T-helper 2 cell treated with Interferon-gamma antibody and Interleukin-4, amounts not matched to agents 5 μg/mL and 100 μg/mL, for 36 hours (primary cell): ENCODE data around the gene FAM170B.

Source experiments
- DNase-seq: peaks from one replicate; pipeline ENCODE4 v3.0.0; 2021; ENCODE audit warnings: low spot score
- H3K27ac Mint-ChIP-seq: one replicate; pipeline ENCODE4 v1.8.0; 2021; ENCODE audit warnings: mild to moderate bottlenecking, mixed read lengths
- H3K27me3 Mint-ChIP-seq: one replicate; pipeline ENCODE4 v1.8.0; 2021; ENCODE audit warnings: low read depth, mixed read lengths
- H3K36me3 Mint-ChIP-seq: one replicate; pipeline ENCODE4 v1.8.0; 2021; ENCODE audit warnings: low read depth, mixed read lengths
- H3K4me1 Mint-ChIP-seq: one replicate; pipeline ENCODE4 v1.8.0; 2021; ENCODE audit warnings: low read depth, mixed read lengths
- H3K4me3 Mint-ChIP-seq: one replicate; pipeline ENCODE4 v1.8.0; 2022; ENCODE audit warnings: mild to moderate bottlenecking, moderate library complexity, mixed read lengths
- H3K9me3 Mint-ChIP-seq: one replicate; pipeline ENCODE4 v1.8.0; 2021; ENCODE audit warnings: mixed read lengths

FAM170B gene

DNA sequence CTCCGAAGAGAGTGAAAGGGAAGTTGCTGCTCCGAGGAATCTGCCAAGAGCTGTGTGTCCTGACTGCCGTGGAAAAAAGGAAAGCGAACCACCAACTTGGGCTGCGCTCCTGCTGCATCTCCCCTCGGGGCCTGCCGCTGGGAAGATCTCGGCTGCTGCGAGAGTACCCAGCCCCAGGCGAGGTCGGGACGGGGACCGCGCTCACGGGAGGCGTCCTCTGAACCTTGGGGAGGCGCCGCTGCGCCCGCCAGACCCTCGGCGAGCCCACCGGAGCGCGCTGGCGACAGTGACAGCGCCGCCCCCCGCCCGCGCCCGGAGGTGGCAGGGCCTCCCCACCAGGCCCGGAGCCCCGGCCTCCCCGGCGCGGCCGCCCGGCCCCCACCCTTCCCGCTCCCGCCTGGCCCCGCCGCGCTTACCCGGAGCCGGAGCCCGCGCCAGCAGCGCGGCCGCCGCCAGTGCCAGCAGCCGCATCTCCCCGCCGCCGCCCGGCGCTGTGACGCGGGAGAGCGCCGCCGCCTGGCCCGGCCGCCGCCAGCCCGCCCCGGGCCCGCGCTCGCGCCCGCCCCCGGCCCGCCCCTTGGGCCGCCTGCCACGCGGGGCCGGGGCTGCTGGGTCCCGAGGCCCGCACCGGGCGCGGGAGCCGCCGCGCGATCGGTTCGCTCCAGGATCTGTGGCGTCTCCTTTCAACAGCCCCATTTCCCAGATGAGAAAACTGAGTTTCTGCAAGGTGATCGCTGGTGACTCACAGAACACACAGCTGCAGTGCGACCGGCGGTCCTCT, 18.6 kb downstream of the FAM170B start, which contains the start of gene VSTM4:
Gene VSTM4 (minus strand): TSS at position 508 of the 781 bp plus-strand sequence. CDS start 37 bp downstream, at position 471.
- Mint-ChIP-seq H3K9me3 (no peaks in the 10 kb centered on the region), H3K4me3 (peak within 1 kb of the TSS; percentile 66), H3K27me3 (peaks cover 30% of the 10 kb centered on the region), H3K36me3 (no peaks in the 10 kb centered on the region), H3K27ac (no peak within 1 kb of the TSS), H3K4me1 (peaks cover 8% of the 10 kb centered on the region)
- DNase-seq = peak; percentile 25

DNA sequence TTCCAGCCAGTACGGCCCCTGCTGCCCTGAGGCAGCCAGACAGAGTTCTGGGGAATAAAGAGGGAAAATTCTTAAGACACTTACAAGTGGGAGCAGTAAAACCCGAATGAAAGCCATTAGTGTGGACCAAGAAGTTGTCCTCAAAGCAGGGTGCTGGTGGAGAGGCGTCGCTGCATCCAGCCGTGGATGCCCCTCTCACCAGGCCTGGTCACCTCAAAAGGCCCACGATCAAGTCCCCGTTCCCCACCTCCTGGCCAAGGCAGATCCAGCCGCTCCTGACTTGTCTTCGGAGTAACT, 19.2 kb downstream of the FAM170B start:
- H3K4me1 Mint-ChIP-seq = peaks cover 8% of the 10 kb centered on the region
- H3K27ac Mint-ChIP-seq = no peak overlapping the region
- peaks cover 27% of the 10 kb centered on the region for H3K27me3 Mint-ChIP-seq

GRCh38 chr10:49113741-49114141, 20.1 kb downstream of the FAM170B start:
- no peak for DNase-seq
- H3K27ac Mint-ChIP-seq = no peak overlapping the region
- no peaks in the 10 kb centered on the region for H3K9me3 Mint-ChIP-seq
- peaks cover 8% of the 10 kb centered on the region for H3K4me1 Mint-ChIP-seq
- H3K27me3 Mint-ChIP-seq = peaks cover 27% of the 10 kb centered on the region
- H3K36me3 Mint-ChIP-seq = no peaks in the 10 kb centered on the region
- no peak overlapping the region for H3K4me3 Mint-ChIP-seq

More for the DNA sequence above, 19.2 kb downstream of the FAM170B start:
- Mint-ChIP-seq H3K4me3 (peak overlapping the region; percentile 66), H3K9me3 (no peaks in the 10 kb centered on the region), H3K36me3 (no peaks in the 10 kb centered on the region)
- DNase-seq = no peak

DNA sequence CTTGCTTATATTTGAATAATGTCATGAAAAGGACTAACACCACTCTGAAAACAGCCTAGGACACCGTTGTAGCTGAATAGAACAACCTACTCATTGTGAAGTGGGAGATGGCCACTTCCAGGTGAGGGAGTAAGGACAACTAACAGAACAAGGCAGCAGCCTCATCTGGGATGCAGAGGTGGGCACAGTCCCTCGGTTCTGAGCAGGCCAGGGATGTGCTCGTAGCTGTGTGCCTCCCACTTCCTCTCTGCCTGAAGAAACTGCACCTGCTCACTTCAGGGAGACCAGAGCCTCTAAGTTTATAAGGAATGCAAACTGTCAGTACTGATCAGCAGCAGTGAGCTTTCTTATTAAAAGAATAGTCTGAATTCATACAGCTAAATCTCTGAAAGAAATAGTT, 21.0 kb downstream of the FAM170B start:
- H3K9me3 Mint-ChIP-seq = no peaks in the 10 kb centered on the region
- H3K4me3 Mint-ChIP-seq = no peak overlapping the region
- no peaks in the 10 kb centered on the region for H3K36me3 Mint-ChIP-seq
- no peak overlapping the region for H3K27ac Mint-ChIP-seq
- H3K27me3 Mint-ChIP-seq = peaks cover 24% of the 10 kb centered on the region
- DNase-seq = no peak
- peaks cover 8% of the 10 kb centered on the region for H3K4me1 Mint-ChIP-seq

DNA sequence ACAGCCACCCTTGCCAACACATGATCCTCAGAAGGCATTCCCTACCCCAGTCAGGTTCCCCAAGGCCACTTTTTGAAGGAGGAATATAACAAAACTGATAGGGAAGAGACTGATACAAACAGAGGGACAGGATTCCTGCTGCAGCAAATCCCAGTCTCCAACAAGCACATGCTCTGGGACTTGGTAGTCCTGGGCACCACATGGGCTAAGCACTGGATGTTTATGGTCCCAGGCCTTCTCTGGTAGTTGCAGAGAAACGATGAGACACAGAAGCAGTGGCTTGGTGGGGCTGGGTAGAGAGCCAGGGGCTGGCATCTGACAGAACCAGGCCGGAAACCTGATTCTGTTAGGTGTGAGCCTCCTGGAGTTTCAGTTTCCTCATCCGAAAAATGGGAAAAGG, 21.7 kb downstream of the FAM170B start:
- Mint-ChIP-seq H3K9me3 (no peaks in the 10 kb centered on the region), H3K36me3 (no peaks in the 10 kb centered on the region), H3K4me3 (no peak overlapping the region), H3K27me3 (peaks cover 25% of the 10 kb centered on the region), H3K27ac (no peak overlapping the region), H3K4me1 (peaks cover 8% of the 10 kb centered on the region)
- DNase-seq = no peak

DNA sequence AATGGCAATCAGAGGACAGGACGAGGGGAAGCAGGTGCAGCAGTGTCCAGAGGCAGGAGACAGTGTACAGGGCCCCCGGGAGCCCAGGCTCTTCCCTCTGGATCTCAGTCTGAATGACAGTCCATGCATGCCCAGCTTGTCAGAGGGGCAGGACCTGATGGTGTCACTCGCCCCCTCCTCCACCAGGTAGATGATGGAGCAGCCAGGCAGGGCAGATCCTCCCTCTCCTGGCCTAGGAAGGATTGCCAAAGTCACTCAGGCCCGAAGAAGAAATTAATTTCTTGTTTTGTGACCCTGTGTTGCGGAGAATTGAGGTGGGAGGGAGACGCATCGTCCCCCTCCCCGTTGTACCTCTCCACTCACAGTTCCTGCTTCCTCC, 22.5 kb downstream of the FAM170B start:
- H3K4me1 Mint-ChIP-seq = peaks cover 7% of the 10 kb centered on the region
- no peaks in the 10 kb centered on the region for H3K36me3 Mint-ChIP-seq
- H3K27me3 Mint-ChIP-seq = peaks cover 26% of the 10 kb centered on the region
- H3K4me3 Mint-ChIP-seq = no peak overlapping the region
- no peak for DNase-seq
- no peaks in the 10 kb centered on the region for H3K9me3 Mint-ChIP-seq
- H3K27ac Mint-ChIP-seq = no peak overlapping the region

- H3K27ac Mint-ChIP-seq = no peak overlapping the region
- H3K4me3 Mint-ChIP-seq = no peak overlapping the region
- no peak for DNase-seq
- H3K9me3 Mint-ChIP-seq = no peaks in the 10 kb centered on the region
- H3K27me3 Mint-ChIP-seq = peaks cover 22% of the 10 kb centered on the region
- peaks cover 4% of the 10 kb centered on the region for H3K4me1 Mint-ChIP-seq
- no peaks in the 10 kb centered on the region for H3K36me3 Mint-ChIP-seq
Measured at GRCh38 chr10:49110684-49111319, 23.0 kb downstream of the FAM170B start.

DNA sequence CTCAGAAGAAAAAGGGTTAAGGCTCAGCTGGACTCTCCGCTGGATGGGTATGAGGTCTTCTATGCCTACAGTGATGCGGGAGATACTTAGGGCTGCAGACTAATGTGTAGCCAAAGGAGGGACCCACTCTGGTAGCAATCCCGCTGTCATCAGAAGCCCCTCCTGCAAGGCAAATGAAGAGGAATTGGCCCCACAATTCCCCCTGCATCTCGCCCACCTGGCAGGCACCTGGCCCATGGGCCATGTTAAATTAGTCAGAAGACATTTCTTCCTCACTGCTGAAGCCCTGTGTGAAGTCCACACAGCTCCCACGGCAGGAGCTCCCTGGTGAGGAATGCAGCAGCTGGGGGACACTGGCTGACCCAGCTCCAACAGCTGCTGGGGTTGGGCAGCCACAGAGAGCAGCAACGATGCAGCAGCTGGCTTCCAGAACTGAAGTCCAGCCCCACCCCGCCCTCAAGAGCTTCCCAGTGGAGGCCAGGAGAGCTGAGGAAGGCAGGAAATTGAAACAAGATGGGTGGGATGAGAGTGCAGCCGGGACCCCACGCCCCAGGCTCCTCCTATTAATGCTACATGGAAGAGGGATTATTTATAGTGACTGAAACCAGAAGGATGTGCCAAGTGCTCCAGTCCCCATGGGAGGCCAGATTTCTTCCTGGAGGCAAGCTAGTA, 24.0 kb downstream of the FAM170B start:
- no peaks in the 10 kb centered on the region for H3K36me3 Mint-ChIP-seq
- peaks cover 27% of the 10 kb centered on the region for H3K27me3 Mint-ChIP-seq
- H3K9me3 Mint-ChIP-seq = no peaks in the 10 kb centered on the region
- H3K4me3 Mint-ChIP-seq = no peak overlapping the region
- no peak overlapping the region for H3K27ac Mint-ChIP-seq
- no peak for DNase-seq
- H3K4me1 Mint-ChIP-seq = peaks cover 2% of the 10 kb centered on the region

- Mint-ChIP-seq H3K36me3 (no peaks in the 10 kb centered on the region), H3K27ac (no peak overlapping the region), H3K9me3 (no peaks in the 10 kb centered on the region), H3K4me1 (no peaks in the 10 kb centered on the region), H3K4me3 (no peak overlapping the region), H3K27me3 (peaks cover 21% of the 10 kb centered on the region)
- DNase-seq = no peak
Measured at GRCh38 chr10:49108656-49109055, 25.2 kb downstream of the FAM170B start.

DNA sequence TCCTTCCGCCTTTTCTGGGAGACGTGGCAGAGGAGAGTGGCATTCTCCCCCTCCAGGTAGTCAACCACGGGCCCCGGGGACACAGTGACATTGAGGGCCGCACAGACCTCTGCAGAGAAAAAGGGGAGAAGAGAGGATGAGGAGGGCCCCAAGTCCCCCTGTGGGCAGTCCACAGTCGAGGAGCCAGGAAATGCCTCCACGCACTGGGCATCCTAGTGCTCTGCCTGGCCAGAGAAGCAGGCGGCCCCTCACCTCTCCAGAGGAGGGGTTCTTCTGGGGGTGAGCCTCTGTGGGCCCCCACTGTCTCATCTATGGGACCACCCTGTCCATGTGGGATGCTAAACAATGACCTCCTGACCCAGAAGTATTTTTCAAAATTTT, 25.9 kb downstream of the FAM170B start:
- Mint-ChIP-seq H3K4me1 (no peaks in the 10 kb centered on the region), H3K27me3 (peaks cover 18% of the 10 kb centered on the region), H3K27ac (no peak overlapping the region)

DNA sequence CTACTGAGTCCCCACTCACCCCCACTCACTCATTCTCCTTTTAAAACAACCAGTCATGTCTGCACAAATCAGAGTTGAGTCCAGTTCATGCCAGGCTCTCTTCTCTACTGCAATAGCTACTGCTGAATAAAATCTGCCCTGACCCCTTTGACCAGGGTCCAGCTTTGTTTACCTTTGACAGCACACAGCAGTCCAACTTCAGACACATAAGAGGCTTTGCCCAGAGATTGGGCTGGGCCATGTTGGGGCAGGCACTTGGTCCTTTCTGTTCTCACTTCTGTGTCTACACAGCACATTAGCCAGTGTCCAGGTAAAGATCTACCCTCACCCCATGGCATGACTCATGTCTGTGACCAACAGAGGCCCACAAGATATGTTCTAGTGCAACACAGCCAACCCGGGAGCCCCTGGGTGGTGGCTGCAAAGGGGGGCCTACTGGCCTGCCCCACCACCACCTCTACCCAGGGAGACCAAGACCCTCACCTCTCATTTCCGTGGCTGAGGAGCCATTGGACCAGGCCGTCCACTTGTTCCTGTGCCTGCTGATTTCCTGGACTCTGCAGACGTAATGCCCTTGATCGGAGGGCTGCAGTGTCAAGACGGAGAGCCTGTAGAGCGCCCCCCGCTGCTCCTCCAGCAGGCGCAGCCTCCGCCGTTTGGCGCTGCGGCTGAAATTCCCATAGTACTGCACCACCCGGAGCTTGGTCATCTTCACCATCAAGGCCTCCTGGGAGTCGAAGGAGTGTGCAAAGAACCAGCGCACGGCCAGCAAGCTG, 26.5 kb downstream of the FAM170B start:
- DNase-seq = no peak
- H3K9me3 Mint-ChIP-seq = no peaks in the 10 kb centered on the region
- no peak overlapping the region for H3K27ac Mint-ChIP-seq

More for the DNA sequence above, 25.9 kb downstream of the FAM170B start:
- Mint-ChIP-seq H3K9me3 (no peaks in the 10 kb centered on the region), H3K4me3 (no peak overlapping the region), H3K36me3 (no peaks in the 10 kb centered on the region)
- DNase-seq = no peak

DNA sequence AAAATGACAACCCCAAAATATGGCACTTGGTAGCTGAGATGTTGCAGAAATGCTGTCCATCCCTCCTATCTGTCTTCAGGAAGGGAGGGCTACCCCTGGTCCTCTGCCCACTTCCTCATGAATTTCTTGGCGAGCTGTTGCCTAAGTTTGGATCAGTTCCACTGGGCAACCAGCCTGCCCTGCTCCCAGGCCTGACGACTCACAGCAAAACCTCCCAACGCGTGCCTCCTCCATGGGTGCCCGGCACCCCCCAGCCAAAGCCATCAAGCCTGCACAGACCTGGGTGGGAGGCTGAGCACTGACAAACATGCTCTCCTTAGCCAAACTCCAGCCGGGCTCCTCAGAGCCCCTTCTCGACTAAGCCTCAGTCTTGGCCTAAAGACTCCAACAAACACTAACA, 27.4 kb downstream of the FAM170B start:
- no peaks in the 10 kb centered on the region for H3K9me3 Mint-ChIP-seq
- no peak overlapping the region for H3K4me3 Mint-ChIP-seq
- H3K27me3 Mint-ChIP-seq = peaks cover 23% of the 10 kb centered on the region
- no peaks in the 10 kb centered on the region for H3K4me1 Mint-ChIP-seq
- no peak for DNase-seq
- no peak overlapping the region for H3K27ac Mint-ChIP-seq
- no peaks in the 10 kb centered on the region for H3K36me3 Mint-ChIP-seq

More for the DNA sequence above, 26.5 kb downstream of the FAM170B start:
- Mint-ChIP-seq H3K4me3 (no peak overlapping the region), H3K27me3 (peaks cover 19% of the 10 kb centered on the region), H3K4me1 (no peaks in the 10 kb centered on the region), H3K36me3 (no peaks in the 10 kb centered on the region)

DNA sequence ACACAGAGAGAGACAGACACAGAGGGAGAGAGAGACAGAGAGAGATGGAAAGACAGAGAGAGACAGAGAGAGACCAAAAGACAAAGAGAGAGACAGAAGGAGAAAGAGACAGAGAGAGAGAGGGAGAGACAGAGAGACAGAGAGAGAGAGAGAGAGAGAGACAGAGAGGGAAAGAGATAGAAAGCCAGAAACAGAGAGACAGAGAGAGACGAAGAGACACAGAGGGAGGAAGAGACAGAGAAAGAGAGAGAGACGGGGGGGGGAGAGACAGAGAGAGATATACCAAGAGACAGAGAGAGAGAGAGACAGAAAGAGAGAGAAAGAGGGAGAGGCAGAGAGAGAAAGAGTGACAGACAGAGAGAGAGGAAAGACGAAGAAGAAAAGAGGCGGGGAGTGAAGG, 28.7 kb downstream of the FAM170B start:
- H3K27me3 Mint-ChIP-seq = peaks cover 27% of the 10 kb centered on the region
- no peak overlapping the region for H3K27ac Mint-ChIP-seq
- no peak for DNase-seq
- H3K36me3 Mint-ChIP-seq = no peaks in the 10 kb centered on the region
- peaks cover 1% of the 10 kb centered on the region for H3K4me1 Mint-ChIP-seq
- H3K4me3 Mint-ChIP-seq = no peak overlapping the region
- no peaks in the 10 kb centered on the region for H3K9me3 Mint-ChIP-seq

DNA sequence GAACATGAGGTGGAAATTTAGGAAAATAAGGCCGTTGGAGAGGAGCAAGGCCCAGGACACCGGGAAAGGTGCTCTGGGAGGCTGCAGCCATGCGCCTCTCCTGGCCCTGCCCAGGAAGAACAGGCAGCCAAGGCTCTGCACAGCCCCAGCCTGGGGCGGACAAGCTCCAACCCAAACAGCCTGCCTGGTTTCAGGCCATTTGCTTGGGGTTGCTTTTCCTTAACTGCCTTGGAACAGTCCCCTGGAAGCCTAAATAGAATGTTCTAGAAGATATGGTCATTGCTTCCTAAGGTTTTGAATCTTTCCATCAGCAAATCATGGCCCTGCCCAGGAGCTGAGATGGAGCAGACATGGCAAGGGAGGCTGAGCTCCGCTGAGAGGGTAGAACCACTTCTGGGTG, 29.5 kb downstream of the FAM170B start:
- no peak overlapping the region for H3K27ac Mint-ChIP-seq
- DNase-seq = no peak
- H3K4me3 Mint-ChIP-seq = no peak overlapping the region
- H3K36me3 Mint-ChIP-seq = no peaks in the 10 kb centered on the region
- H3K4me1 Mint-ChIP-seq = peaks cover 6% of the 10 kb centered on the region
- H3K27me3 Mint-ChIP-seq = peaks cover 32% of the 10 kb centered on the region
- no peaks in the 10 kb centered on the region for H3K9me3 Mint-ChIP-seq
